Mucosa of rectum (tissue), 2 donors: ENCODE results near the gene MFAP2.
A peak's percentile ranks its signal among the peaks of the same experiment; 100 is the strongest.
"Not testable (repeated sequence)": the region's sequence is repeated elsewhere in the genome, so short reads cannot be mapped to it uniquely, and the experiment has no call there.

Experiments used
- H3K27ac ChIP-seq, 2 donors: one replicate each; pipeline ENCODE4 v1.7.0; 2013; ENCODE audit warnings: inconsistent platforms in 2 of 2, low read depth in 2 of 2, low read length in 2 of 2
- H3K27me3 ChIP-seq, 2 donors: one replicate each; pipeline ENCODE4 v1.7.0; 2013; ENCODE audit warnings: low read length in 2 of 2; ENCODE audit not compliant: control insufficient read depth in 2 of 2, insufficient read depth in 2 of 2
- H3K36me3 ChIP-seq, 2 donors: one replicate each; pipeline ENCODE4 v1.7.0; 2013; ENCODE audit warnings: low read length in 2 of 2; ENCODE audit not compliant: control insufficient read depth in 2 of 2, insufficient read depth in 2 of 2
- H3K4me1 ChIP-seq, 2 donors: one replicate each; pipeline ENCODE4 v1.7.0; 2013; ENCODE audit warnings: low read length in 2 of 2, mild to moderate bottlenecking in 1 of 2; ENCODE audit not compliant: control insufficient read depth in 2 of 2, insufficient read depth in 2 of 2
- H3K4me3 ChIP-seq, 2 donors: one replicate each; pipeline ENCODE4 v1.7.0; 2013; ENCODE audit warnings: low read length in 2 of 2
- H3K9ac ChIP-seq, 2 donors: one replicate each; pipeline ENCODE4 v1.7.0; 2013; ENCODE audit warnings: low read length in 2 of 2, low read depth in 1 of 2, mild to moderate bottlenecking in 1 of 2
- H3K9me3 ChIP-seq, 2 donors: one replicate each; pipeline ENCODE4 v1.7.0; 2013; ENCODE audit warnings: low read length in 2 of 2; ENCODE audit not compliant: control insufficient read depth in 2 of 2
- donor health status: healthy.
- donor health status: Normal muscosa, but diverticular disease.

MFAP2 gene

DNA sequence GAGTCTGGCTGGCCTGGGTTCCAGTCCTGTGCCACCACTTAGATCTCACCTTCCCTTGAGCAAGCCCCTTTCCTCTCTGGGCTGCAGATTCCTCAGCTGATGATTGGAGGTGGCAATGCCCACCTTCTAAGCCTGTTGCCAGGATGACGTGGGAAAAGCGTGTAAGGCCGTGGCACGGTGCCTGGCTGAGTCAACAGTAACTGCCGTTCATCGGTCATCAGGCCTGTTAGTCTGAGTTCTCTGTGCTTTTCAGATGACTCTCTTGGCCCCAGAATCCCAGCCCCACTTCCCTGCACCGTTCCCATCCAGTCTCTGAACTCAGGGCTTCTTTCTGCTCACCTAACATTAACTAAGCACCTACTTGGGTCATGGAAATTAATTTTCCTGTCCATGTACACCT lies 31.4 kb downstream of the MFAP2 start:
- not testable (repeated sequence) for H3K9ac ChIP-seq, H3K9me3 ChIP-seq, H3K36me3 ChIP-seq, H3K4me1 ChIP-seq, H3K4me3 ChIP-seq, H3K27me3 ChIP-seq
- H3K27ac ChIP-seq: peak overlapping the region; percentile 54 to 56

DNA sequence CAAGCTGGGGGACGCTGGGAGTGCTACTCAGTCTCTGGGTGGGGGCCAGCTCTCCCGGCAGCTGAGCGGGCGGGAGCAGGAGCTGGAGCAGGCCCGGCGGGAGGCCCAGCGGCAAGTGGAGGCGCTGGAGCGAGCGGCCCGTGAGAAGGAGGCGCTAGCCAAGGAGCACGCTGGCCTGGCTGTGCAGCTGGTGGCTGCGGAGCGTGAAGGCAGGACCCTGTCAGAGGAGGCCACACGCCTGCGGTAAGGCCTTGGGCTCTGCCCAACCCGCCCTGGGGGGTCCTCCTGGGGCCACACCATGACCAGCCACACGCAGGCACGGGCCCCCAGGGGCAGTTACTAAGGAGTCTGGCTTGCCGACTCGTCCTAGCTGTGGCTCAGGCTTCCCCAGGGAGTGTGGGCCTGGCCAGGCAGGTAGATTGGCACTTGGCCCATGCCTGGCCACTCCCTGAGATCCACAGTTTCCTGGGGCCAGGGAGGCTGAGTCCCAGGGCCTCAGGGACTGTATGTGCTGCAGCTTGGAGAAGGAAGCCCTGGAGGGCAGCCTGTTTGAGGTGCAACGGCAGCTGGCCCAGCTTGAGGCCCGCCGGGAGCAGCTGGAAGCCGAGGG lies 32.0 kb downstream of the MFAP2 start:
- H3K36me3 ChIP-seq, H3K27me3 ChIP-seq, H3K9me3 ChIP-seq, H3K4me3 ChIP-seq, H3K4me1 ChIP-seq: not testable (repeated sequence)
- H3K9ac ChIP-seq: peak overlapping the region; percentile 41 to 50
- H3K27ac ChIP-seq: peak overlapping the region; percentile 56 to 62

DNA sequence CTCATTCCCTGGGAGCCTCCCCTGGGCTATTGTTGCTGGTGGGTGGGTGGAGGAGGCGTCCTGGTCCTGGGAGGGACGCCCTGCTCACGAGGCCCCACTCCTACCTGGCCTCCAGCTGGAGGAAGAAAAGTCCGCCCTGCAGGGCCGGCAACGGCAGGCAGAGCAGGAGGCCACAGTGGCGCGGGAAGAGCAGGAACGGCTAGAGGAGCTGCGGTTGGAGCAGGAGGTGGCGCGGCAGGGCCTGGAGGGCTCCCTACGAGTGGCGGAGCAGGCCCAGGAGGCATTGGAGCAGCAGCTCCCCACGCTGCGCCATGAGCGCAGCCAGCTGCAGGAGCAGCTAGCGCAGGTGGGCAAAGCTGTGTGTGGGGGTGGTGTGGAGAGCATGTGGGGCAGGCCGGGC lies 33.8 kb downstream of the MFAP2 start:
- H3K27me3 ChIP-seq: no peaks in the 10 kb centered on the region
- H3K4me3 ChIP-seq: no peak overlapping the region
- peaks cover 5 to 7% of the 10 kb centered on the region in 2 donors for H3K4me1 ChIP-seq
- peaks cover 0 to 10% of the 10 kb centered on the region in 2 donors for H3K36me3 ChIP-seq
- H3K9me3 ChIP-seq: no peaks in the 10 kb centered on the region
- no peak overlapping the region for H3K9ac ChIP-seq
- no peak overlapping the region for H3K27ac ChIP-seq

DNA sequence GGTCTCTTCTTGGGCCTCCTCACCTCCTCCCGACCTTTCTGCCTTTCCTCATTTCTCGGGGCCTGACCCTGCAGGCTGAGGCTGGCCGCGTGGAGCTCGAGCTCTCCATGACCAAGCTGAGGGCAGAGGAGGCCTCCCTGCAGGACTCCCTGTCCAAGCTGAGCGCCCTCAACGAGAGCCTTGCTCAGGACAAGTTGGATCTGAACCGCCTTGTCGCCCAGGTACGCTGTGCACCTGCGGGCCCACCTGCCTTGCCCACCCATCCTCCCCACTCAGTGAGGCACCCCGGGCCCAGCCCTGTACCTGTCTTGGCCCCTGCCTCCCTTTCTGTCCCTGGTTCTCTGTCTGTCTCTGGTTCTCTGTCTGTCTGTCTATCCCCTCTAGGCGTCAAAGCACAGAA lies 34.2 kb downstream of the MFAP2 start:
- H3K27ac ChIP-seq, H3K27me3 ChIP-seq, H3K4me3 ChIP-seq, H3K4me1 ChIP-seq, H3K9ac ChIP-seq, H3K36me3 ChIP-seq, H3K9me3 ChIP-seq: not testable (repeated sequence)

DNA sequence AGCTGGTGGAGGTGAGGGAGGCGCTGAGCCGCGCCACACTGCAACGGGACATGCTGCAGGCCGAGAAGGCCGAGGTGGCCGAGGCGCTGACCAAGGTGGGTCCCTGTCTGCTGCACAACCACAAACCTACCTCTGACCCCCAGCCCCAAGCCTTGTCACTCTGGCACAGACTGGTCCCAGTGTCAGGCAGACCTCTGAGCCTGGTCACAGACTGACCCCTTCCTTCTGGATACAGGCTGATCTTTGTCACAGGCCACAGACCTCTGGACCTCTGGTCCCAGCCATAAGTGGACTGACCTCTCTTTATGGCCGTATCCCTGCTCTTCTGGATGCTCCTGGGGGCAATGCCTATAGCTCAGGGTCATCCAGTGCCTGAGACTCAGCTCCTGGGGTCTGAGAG lies 34.9 kb downstream of the MFAP2 start:
- not testable (repeated sequence) for H3K27me3 ChIP-seq, H3K27ac ChIP-seq, H3K4me3 ChIP-seq, H3K9ac ChIP-seq, H3K4me1 ChIP-seq, H3K9me3 ChIP-seq, H3K36me3 ChIP-seq

DNA sequence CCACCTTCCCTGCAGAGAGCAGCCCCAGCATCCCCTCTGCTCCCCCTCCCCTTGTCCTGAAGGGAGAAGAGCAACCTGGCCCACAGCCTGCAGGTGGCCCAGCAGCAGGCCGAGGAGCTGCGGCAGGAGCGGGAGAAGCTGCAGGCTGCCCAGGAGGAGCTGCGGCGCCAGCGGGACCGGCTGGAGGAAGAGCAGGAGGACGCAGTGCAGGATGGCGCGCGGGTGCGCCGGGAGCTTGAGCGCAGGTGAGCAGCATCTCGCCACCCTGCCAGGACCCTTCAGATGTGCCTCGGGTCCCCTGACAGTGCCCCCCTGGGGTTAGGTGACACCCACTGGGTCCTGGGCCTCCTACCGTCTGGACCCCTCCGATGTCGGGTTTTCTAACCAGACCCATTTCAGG lies 36.4 kb downstream of the MFAP2 start:
- no peak overlapping the region for H3K27ac ChIP-seq
- no peak overlapping the region for H3K9ac ChIP-seq
- no peak overlapping the region for H3K4me3 ChIP-seq
- peaks cover 0 to 10% of the 10 kb centered on the region in 2 donors for H3K36me3 ChIP-seq
- H3K27me3 ChIP-seq: no peaks in the 10 kb centered on the region
- H3K9me3 ChIP-seq: no peaks in the 10 kb centered on the region
- H3K4me1 ChIP-seq: peaks cover 5 to 6% of the 10 kb centered on the region in 2 donors

DNA sequence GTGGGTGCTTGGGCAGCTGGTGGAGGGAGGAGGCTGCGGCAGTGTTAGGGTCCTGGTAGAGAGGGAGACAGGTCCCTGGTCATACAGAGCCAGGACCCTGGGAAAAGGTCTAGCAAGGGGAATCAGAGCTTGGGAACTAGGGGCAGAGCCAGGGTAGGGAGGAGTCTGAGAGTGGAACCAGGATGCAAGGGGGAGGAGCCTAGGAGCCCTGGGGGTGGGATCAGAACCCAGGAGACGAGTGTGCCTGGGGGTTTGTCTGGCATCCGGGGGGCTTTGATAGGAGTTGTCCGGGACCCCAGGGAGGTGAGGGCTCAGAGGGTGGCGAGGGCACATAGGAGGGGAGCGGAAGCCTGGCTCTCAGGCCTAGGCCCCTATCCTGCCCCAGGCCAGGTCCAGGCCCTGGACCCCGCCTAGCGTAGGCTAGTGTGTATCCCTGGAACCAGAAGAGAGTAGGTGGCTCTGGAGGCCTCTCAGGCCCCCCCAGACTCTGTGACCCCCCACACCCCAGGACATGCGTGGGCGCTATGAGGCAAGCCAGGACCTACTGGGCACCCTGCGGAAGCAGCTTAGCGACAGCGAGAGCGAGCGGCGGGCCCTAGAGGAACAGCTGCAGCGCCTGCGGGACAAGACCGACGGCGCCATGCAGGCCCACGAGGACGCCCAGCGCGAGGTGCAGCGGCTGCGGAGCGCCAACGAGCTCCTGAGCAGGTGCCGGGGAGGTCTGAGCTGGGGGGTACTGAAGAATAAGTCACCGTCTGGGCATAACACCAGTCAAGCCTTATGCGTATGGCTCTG lies 40.8 kb downstream of the MFAP2 start:
- H3K27me3 ChIP-seq, H3K4me3 ChIP-seq, H3K27ac ChIP-seq, H3K36me3 ChIP-seq, H3K9me3 ChIP-seq, H3K4me1 ChIP-seq, H3K9ac ChIP-seq: not testable (repeated sequence)

DNA sequence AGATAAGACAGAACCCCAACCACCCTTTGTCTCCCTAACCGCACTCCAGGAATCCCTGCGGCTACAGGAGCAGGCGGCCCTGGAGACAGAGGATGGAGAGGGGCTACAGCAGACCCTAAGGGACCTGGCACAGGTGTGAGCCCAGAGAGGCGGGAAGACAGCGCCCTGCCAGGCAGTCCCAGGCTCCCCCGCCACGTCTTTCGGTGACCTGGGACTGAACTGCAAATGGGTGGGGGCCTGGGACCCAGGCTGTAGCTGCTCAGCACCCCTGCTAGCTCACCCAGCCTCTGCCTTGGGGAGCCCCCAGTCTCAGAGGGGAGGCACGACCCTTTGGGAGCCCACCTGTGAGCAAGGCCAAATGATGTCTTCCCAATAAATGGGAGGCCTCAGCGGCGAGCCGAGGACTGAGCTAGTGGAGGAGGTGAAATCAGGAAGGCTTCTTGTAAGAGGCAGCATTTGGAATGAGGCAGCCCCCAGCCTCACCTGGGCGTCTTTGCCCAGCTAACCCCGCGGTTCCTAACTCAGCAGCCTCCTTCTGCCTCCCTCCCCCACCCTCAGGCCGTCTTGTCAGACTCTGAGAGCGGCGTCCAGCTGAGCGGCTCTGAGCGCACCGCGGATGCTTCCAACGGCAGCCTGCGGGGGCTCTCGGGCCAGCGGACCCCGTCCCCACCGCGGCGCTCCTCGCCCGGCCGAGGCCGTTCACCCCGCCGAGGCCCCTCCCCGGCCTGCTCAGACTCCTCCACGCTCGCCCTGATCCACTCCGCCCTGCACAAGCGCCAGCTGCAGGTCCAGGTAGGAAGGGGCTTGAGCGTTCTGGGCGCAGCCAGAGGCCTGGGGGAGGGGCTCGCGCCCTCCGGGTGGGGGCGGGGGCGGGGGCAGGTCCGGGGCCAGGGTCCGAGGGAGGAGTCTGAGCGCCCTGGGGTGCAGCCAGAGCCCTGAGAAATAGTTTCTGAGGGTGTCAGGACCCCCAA lies 41.8 kb downstream of the MFAP2 start:
- Histone ChIP-seq H3K27ac (no peak overlapping the region), H3K27me3 (no peaks in the 10 kb centered on the region), H3K9ac (no peak overlapping the region), H3K4me3 (no peak overlapping the region), H3K9me3 (no peaks in the 10 kb centered on the region), H3K4me1 (no peaks in the 10 kb centered on the region), H3K36me3 (peaks cover 0 to 7% of the 10 kb centered on the region in 2 donors)

DNA sequence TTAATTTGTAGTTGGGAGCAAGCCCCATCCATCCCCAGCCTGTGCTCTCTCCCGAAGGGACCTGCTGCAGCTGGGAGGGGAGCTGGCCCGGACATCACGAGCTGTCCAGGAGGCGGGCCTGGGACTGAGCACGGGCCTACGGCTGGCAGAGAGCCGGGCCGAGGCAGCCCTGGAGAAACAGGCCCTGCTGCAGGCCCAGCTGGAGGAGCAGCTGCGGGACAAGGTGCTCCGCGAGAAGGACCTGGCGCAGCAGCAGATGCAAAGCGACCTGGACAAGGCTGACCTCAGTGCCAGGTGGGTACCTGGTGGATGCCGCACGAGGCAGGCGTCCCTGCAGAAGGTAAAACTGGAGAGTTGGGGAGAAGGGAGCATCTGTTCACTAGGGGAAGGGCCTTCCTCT lies 43.8 kb downstream of the MFAP2 start:
- not testable (repeated sequence) for H3K36me3 ChIP-seq

DNA sequence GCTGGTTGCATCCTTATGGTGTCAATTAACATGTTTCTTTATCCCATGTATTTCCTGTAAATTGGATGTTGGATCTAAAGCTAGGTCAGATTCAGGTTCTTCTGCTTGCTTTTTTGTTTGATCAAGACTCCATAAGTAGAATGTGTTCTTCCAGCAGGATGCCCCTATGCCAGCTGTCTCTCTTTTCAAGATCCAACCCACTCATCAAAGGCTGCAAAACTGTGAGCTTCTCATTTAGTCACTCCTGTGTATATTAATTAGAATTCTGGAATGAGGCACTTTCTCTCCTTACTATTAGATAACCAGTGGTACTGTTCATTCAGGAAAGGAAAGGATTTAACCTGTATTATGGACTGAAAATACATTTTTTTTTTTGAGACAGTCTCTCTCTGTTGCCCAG lies 46.5 kb downstream of the MFAP2 start:
- not testable (repeated sequence) for H3K4me3 ChIP-seq, H3K9ac ChIP-seq, H3K4me1 ChIP-seq, H3K27me3 ChIP-seq, H3K36me3 ChIP-seq, H3K27ac ChIP-seq, H3K9me3 ChIP-seq

More for the DNA sequence above, 43.8 kb downstream of the MFAP2 start:
- H3K9me3 ChIP-seq, H3K9ac ChIP-seq, H3K27me3 ChIP-seq, H3K4me3 ChIP-seq, H3K4me1 ChIP-seq, H3K27ac ChIP-seq: not testable (repeated sequence)
